Glutamatergic neuron (in vitro differentiated cells): Measurements from ENCODE around the gene MANEAL. TPM values are rescaled to one million over a fixed set of nuclear protein-coding genes. Genes with fewer than 3 reads are reported as not detected.

Source experiments
- DNase-seq: peaks from one replicate; pipeline ENCODE4 v3.0.0; 2022
- H3K27ac Mint-ChIP-seq: one replicate; pipeline ENCODE4 v1.8.0; 2020; ENCODE audit warnings: mild to moderate bottlenecking, mixed read lengths, inconsistent platforms; ENCODE audit not compliant: unreplicated experiment
- H3K27me3 Mint-ChIP-seq: one replicate; pipeline ENCODE4 v1.8.0; 2020; ENCODE audit warnings: mild to moderate bottlenecking, moderate library complexity, mixed read lengths, inconsistent platforms; ENCODE audit not compliant: unreplicated experiment
- H3K36me3 Mint-ChIP-seq: one replicate; pipeline ENCODE4 v1.8.0; 2020; ENCODE audit warnings: mild to moderate bottlenecking, mixed read lengths, inconsistent platforms; ENCODE audit not compliant: unreplicated experiment
- H3K4me1 Mint-ChIP-seq: one replicate; pipeline ENCODE4 v1.8.0; 2020; ENCODE audit warnings: mild to moderate bottlenecking, low read depth, mixed read lengths, inconsistent platforms; ENCODE audit not compliant: unreplicated experiment
- H3K4me3 Mint-ChIP-seq: one replicate; pipeline ENCODE4 v1.8.0; 2020; ENCODE audit warnings: mild to moderate bottlenecking, mixed read lengths, inconsistent platforms; ENCODE audit not compliant: unreplicated experiment
- H3K9me3 Mint-ChIP-seq: one replicate; pipeline ENCODE4 v1.8.0; 2020; ENCODE audit warnings: mild to moderate bottlenecking, moderate library complexity, mixed read lengths, inconsistent platforms; ENCODE audit not compliant: unreplicated experiment
- total RNA-seq: library from RNA; stranded (reverse); fragmentation: NEBNext Ultra II Directional; extraction: Animal tissue kit (Norgen Biotek cat#: 25700); gene quantifications from one replicate; pipeline ENCODE4 v1.2.1, GENCODE V29; 2021; ENCODE audit not compliant: unreplicated experiment
- TF ChIP-seq, protein P1 (sequence below): fragments of 200-600 bp; sonication (generic); IDR thresholded peaks from one replicate; pipeline ENCODE4 v1.5.0; 2021; ENCODE audit not compliant: partially characterized antibody, unreplicated experiment

The MANEAL gene
- total RNA-seq, 1 donor from 2014 or later: 112 TPM

DNA sequence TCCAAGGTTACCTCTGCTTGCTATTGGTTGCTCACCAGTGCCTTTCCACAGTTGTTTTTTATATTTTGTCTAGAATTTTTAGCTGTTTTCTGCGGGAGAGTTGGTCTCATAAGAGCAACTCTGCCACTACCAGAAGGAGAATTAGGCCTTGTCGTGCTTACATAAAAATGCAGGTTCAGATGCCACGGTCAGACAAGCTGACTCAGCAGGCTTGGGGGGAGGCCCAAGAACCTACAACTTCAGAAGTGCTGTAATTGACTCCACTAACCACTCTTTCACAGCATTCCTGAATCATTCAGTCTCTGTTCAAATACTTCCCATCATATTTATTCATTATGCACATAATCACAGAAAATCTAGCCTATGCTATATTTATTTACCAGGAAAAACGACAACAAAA is 37.5 kb downstream of the MANEAL start:
- Mint-ChIP-seq H3K4me3 (no peak overlapping the region), H3K27ac (no peak overlapping the region), H3K27me3 (no peaks in the 10 kb centered on the region), H3K36me3 (peaks cover 4% of the 10 kb centered on the region), H3K9me3 (no peaks in the 10 kb centered on the region), H3K4me1 (no peaks in the 10 kb centered on the region)
- TF ChIP-seq, protein P1, sequence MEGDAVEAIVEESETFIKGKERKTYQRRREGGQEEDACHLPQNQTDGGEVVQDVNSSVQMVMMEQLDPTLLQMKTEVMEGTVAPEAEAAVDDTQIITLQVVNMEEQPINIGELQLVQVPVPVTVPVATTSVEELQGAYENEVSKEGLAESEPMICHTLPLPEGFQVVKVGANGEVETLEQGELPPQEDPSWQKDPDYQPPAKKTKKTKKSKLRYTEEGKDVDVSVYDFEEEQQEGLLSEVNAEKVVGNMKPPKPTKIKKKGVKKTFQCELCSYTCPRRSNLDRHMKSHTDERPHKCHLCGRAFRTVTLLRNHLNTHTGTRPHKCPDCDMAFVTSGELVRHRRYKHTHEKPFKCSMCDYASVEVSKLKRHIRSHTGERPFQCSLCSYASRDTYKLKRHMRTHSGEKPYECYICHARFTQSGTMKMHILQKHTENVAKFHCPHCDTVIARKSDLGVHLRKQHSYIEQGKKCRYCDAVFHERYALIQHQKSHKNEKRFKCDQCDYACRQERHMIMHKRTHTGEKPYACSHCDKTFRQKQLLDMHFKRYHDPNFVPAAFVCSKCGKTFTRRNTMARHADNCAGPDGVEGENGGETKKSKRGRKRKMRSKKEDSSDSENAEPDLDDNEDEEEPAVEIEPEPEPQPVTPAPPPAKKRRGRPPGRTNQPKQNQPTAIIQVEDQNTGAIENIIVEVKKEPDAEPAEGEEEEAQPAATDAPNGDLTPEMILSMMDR: no peak
- no peak for DNase-seq

DNA sequence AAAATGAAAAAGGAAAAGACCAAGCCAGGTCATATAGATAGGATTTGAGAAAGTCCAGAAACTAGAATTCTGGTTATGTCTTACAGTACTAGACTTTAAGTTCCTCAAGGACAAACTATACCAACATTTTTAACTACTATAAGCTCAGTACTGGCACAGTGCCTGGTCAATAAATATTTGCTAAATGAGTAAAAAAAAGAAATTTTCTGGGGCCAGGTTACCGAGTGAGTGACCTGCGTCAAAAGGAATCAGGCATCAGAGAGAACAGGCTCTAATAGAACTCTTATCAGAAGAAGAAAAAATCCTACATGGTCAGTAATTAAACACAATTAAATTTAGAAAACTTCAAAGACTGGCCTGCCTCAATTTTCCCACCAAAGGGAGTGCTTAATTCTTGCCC is 38.2 kb downstream of the MANEAL start:
- Mint-ChIP-seq H3K4me3 (no peak overlapping the region), H3K36me3 (peaks cover 4% of the 10 kb centered on the region), H3K4me1 (no peaks in the 10 kb centered on the region), H3K9me3 (no peaks in the 10 kb centered on the region), H3K27me3 (no peaks in the 10 kb centered on the region), H3K27ac (no peak overlapping the region)
- no peak for DNase-seq
- TF ChIP-seq, protein P1: no peak

DNA sequence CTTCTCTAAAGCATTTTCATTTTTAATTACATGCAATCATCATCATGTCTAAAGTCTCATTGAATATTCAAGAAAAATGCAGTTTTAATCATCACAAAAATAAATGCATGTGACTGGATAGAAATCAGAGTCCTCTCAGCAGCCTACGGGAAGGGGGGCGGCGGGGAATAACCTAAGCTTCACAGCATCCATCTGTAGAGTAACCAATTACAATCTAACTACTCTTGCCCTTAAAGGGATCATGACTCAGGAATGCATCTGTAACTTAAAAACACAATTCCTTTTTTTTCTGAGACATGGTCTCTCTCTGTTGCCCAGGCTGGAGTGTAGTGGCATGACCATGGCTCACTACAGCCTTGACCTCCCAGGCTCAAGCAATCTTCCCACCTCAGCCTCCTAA is 43.1 kb downstream of the MANEAL start:
- H3K27ac Mint-ChIP-seq: no peak overlapping the region
- peaks cover 3% of the 10 kb centered on the region for H3K27me3 Mint-ChIP-seq
- no peak overlapping the region for H3K4me3 Mint-ChIP-seq
- H3K4me1 Mint-ChIP-seq: no peaks in the 10 kb centered on the region
- no peak for DNase-seq
- TF ChIP-seq, protein P1: no peak
- H3K36me3 Mint-ChIP-seq: peaks cover 4% of the 10 kb centered on the region
- H3K9me3 Mint-ChIP-seq: no peaks in the 10 kb centered on the region

DNA sequence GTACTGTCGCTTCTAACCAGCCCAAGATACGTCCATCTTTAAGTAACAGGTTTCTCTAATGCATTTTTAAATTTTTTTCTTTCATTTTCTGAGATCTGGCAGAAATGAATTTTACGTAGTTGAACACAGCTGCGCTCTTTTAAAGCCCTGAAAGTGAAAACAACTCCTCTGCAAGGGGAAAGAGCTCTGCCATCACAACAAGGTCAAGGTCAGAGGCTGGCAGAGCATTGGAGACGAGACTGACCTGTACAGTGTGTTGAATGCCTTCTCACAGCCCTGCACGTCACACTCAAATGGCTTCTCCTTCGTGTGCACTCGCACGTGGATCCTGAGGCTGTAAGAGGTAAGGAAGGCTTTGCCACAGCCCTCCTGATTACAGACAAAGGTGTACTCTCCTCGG is 46.0 kb downstream of the MANEAL start:
- H3K4me3 Mint-ChIP-seq: no peak overlapping the region
- DNase-seq: no peak
- H3K27ac Mint-ChIP-seq: no peak overlapping the region
- peaks cover 3% of the 10 kb centered on the region for H3K27me3 Mint-ChIP-seq
- TF ChIP-seq, protein P1: no peak
- no peaks in the 10 kb centered on the region for H3K9me3 Mint-ChIP-seq
- peaks cover 2% of the 10 kb centered on the region for H3K36me3 Mint-ChIP-seq
- H3K4me1 Mint-ChIP-seq: no peaks in the 10 kb centered on the region

DNA sequence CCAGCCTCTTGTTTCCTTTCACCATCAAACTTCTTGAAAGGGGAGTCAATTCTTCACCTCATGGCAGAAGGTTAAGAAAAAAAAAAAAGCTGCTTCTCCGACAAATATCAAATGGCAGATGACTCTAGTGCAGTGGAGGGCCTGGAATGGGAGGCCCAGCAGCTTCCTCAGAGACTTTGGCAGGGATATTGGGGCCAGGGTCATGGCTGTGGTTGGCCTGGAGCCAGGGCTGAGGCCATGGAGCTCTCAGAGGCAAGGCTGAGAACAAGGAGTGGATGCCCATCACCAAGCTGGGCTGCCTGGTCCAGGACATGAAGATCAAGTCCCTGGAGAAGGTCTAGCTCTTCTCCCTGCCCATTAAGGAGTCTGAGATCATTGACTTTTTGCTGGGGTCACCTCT is 47.1 kb downstream of the MANEAL start:
- H3K4me3 Mint-ChIP-seq: no peak overlapping the region
- no peaks in the 10 kb centered on the region for H3K36me3 Mint-ChIP-seq

More for the DNA sequence above, 47.1 kb downstream of the MANEAL start:
- peaks cover 3% of the 10 kb centered on the region for H3K27me3 Mint-ChIP-seq
- TF ChIP-seq, protein P1: no peak
- no peak for DNase-seq
- H3K9me3 Mint-ChIP-seq: no peaks in the 10 kb centered on the region
- no peak overlapping the region for H3K27ac Mint-ChIP-seq
- H3K4me1 Mint-ChIP-seq: no peaks in the 10 kb centered on the region
